Nephron (organoid): ENCODE measurements around the gene KLK1.

Source experiments
- H3K27ac Mint-ChIP-seq, 3 experiments: 2 replicates each; pipeline ENCODE4 v1.8.0; 2020; ENCODE audit warnings: mixed read lengths in 3 of 3, mild to moderate bottlenecking in 2 of 3, moderate library complexity in 1 of 3
- H3K27me3 Mint-ChIP-seq: 2 replicates; pipeline ENCODE4 v1.8.0; 2021; ENCODE audit warnings: low read depth, mild to moderate bottlenecking, moderate library complexity, mixed read lengths
- H3K36me3 Mint-ChIP-seq: 2 replicates; pipeline ENCODE4 v1.8.0; 2020; ENCODE audit warnings: low read depth, mixed read lengths
- H3K4me1 Mint-ChIP-seq: 2 replicates; pipeline ENCODE4 v1.8.0; 2020; ENCODE audit warnings: mixed read lengths
- H3K4me3 Mint-ChIP-seq, 3 experiments: 2 replicates each; pipeline ENCODE4 v1.8.0; 2020; ENCODE audit warnings: mild to moderate bottlenecking in 3 of 3, mixed read lengths in 3 of 3, moderate library complexity in 2 of 3
- H3K9me3 Mint-ChIP-seq: 2 replicates; pipeline ENCODE4 v1.8.0; 2020; ENCODE audit warnings: mixed read lengths
- TF ChIP-seq, protein P1 (sequence below), 3 experiments: fragments of 200-600 bp; sonication (generic); IDR thresholded peaks; one replicate each; pipeline ENCODE4 v1.5.0; 2021; ENCODE audit warnings: antibody characterized with exemption in 3 of 3; ENCODE audit not compliant: unreplicated experiment in 3 of 3

Gene KLK1

DNA sequence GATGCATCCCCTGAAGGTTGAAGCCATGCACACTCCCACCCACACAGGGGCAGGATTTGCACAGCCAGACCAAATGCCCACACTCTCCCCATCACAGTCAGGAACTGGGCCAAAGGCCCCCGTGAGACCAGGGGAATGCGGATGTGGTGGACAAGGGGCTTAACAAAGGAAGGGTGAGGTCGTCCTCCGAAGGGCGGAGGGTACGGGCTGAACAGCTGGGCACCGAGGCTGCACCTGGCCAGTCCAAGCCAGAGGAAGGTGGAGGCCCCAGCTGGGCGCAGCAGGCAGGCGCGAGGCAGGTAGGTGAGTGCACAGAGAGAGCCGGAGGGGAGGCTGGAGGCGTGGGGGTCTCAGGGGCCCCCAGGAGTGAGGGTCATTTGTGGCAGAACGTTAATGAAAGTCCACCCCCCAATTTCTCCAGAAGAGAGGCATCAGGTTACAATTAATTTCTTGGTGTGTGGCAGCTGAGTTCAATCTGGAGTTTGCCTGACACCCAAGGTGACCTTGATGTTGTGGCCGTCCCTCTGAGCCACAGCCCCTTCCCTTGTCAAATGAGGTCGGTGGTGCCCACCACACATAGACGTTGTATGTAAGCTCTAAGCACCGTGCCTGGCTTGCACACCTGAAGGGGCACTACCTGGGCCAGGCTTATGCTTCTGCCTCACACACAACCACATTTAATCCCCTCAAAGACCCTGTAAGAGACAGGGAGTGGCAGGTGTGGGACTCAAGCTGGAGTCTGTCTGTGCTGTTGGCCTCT is 6.9 kb upstream of the KLK1 start:
- TF ChIP-seq, protein P1, sequence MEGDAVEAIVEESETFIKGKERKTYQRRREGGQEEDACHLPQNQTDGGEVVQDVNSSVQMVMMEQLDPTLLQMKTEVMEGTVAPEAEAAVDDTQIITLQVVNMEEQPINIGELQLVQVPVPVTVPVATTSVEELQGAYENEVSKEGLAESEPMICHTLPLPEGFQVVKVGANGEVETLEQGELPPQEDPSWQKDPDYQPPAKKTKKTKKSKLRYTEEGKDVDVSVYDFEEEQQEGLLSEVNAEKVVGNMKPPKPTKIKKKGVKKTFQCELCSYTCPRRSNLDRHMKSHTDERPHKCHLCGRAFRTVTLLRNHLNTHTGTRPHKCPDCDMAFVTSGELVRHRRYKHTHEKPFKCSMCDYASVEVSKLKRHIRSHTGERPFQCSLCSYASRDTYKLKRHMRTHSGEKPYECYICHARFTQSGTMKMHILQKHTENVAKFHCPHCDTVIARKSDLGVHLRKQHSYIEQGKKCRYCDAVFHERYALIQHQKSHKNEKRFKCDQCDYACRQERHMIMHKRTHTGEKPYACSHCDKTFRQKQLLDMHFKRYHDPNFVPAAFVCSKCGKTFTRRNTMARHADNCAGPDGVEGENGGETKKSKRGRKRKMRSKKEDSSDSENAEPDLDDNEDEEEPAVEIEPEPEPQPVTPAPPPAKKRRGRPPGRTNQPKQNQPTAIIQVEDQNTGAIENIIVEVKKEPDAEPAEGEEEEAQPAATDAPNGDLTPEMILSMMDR (IDR thresholded peaks at IDR 0.05; ENCODE audit: unreplicated experiment in 3 of 3): no peak
- H3K27me3 Mint-ChIP-seq: peaks cover 37% of the 10 kb centered on the region
- H3K4me1 Mint-ChIP-seq: no peaks in the 10 kb centered on the region
- H3K9me3 Mint-ChIP-seq: no peaks in the 10 kb centered on the region
- H3K36me3 Mint-ChIP-seq: no peaks in the 10 kb centered on the region
- H3K27ac Mint-ChIP-seq: peak overlapping the region in 1 of 3 experiments; percentile 54
- H3K4me3 Mint-ChIP-seq: no peak overlapping the region

DNA sequence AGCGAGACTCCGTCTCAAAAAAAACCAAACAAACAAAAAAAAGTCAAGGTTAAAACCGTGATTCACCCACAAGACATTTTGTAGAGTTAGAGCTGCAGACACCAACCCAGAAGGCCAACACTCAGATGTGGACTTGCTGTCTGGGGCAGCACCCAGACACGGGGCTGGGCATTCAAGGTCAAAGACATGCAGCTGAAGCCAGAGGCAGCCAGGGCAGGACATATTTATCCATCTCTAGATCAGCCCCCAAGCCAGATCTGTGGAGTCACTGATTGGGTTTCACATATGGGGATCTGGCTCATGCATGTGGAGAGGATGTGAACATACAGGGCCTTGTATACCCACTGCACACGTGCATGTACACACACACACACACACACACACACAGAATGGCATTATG is 6.2 kb upstream of the KLK1 start:
- TF ChIP-seq, protein P1 (IDR thresholded peaks at IDR 0.05; ENCODE audit: unreplicated experiment in 3 of 3): no peak
- H3K27ac Mint-ChIP-seq: peak overlapping the region in 1 of 3 experiments; percentile 54

DNA sequence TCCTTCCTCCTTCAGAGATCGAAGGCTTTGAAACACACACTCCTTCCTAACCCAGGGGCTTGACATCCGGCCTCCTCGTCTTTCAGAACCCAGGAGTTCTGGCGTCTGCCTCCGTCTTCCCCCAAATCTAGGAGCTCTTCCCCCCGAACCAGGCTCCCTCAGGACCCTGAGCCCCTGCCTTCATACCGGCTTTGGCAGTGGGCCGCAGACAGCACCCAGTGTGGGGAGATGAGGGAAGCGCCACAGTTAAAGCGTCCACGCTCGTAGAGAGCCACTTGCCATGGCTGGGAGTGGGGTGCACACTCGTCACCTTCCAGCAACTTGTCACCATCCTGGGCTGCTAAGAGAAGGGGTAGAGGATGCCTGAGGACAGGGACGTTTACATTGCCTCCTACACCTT is 3.9 kb upstream of the KLK1 start:
- Mint-ChIP-seq H3K36me3 (no peaks in the 10 kb centered on the region), H3K27ac (no peak overlapping the region), H3K4me3 (no peak overlapping the region), H3K4me1 (peaks cover 4% of the 10 kb centered on the region), H3K27me3 (peaks cover 45% of the 10 kb centered on the region), H3K9me3 (no peaks in the 10 kb centered on the region)
- TF ChIP-seq, protein P1 (IDR thresholded peaks at IDR 0.05; ENCODE audit: unreplicated experiment in 3 of 3): no peak

More for the DNA sequence above, 6.2 kb upstream of the KLK1 start:
- Mint-ChIP-seq H3K9me3 (no peaks in the 10 kb centered on the region), H3K4me1 (no peaks in the 10 kb centered on the region), H3K4me3 (no peak overlapping the region), H3K27me3 (peaks cover 35% of the 10 kb centered on the region), H3K36me3 (no peaks in the 10 kb centered on the region)

DNA sequence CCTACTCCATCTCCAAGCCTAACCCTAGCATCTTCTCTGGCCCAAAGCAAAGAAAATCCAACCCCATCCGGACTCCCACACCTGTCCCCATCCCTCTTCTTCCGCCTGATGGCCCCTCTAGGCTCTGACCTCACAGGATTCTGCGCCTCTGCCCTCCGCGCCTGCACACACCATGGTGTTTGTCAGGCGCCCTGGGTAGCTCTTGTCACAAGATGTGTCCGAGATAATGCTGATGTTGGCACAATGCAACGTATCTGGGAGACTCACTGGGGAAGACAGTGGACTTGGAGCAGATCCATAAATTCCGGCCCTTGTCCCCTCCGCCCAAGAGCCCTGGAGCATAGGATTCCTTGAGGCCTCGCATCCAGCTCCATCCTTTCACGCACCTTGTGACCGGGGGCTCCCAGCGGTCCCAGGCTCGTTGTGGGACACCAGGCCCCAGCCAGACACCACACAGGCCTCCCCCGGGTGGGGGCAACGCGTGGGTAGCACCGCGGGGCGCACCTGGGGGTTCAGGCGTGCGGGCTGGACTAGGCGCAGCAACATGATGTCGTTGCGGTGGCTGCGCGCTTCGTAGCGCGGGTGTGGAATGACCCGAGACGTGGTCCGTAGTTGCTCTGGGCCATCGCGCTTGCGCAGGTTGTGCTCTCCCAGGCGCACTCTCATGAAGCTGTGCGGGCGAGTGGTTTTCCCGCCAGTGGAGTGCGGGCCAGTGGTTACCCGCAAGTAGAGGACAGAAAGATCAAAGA is 3.1 kb upstream of the KLK1 start:
- H3K4me1 Mint-ChIP-seq: peaks cover 4% of the 10 kb centered on the region
- H3K4me3 Mint-ChIP-seq: no peak overlapping the region
- H3K9me3 Mint-ChIP-seq: no peaks in the 10 kb centered on the region
- H3K27me3 Mint-ChIP-seq: peaks cover 51% of the 10 kb centered on the region
- H3K27ac Mint-ChIP-seq: no peak overlapping the region
- H3K36me3 Mint-ChIP-seq: no peaks in the 10 kb centered on the region
- TF ChIP-seq, protein P1 (IDR thresholded peaks at IDR 0.05; ENCODE audit: unreplicated experiment in 3 of 3): no peak

DNA sequence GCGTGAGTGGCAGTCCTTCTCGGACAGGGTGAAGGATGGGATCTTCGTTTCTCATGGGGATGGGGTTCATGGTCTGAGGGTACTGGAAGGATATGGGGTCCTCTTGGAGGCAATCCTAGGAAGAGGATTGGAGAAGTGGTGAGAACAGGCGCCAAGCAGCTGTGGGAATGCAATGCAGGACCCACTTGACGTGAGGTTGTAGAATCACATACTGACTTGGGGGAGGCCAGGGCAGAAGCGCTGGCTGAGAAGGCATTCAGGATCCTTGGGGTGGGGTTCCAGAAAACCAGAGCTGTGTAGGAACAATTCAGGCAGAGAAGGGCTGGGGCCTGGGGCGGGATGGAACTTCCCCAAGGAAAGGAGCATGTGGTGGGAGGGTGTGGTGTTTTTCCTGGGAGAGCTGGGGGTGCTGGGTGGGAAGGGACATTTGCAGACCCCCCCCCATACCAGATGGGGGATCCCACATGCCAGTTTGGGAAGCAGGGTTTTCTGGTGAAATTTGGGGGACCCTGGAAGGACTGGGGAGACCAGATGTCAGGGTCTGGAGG is 852 bp downstream of the KLK1 start:
- peaks cover 17% of the 10 kb centered on the region for H3K4me1 Mint-ChIP-seq
- H3K27me3 Mint-ChIP-seq: peaks cover 79% of the 10 kb centered on the region
- no peak overlapping the region for H3K27ac Mint-ChIP-seq

More for the DNA sequence above, 852 bp downstream of the KLK1 start:
- H3K4me3 Mint-ChIP-seq: no peak overlapping the region
- no peaks in the 10 kb centered on the region for H3K36me3 Mint-ChIP-seq
- no peaks in the 10 kb centered on the region for H3K9me3 Mint-ChIP-seq
- TF ChIP-seq, protein P1 (IDR thresholded peaks at IDR 0.05; ENCODE audit: unreplicated experiment in 3 of 3): no peak
